ENCODE measurements around the gene ZNF33A. TPM values are rescaled to one million over a fixed set of nuclear protein-coding genes. Genes with fewer than 3 reads are reported as not detected.

ZNF33A gene
- total and polyA plus RNA-seq, 10 of the 15 experiments (the other 5 are each of a cell fraction or from before 2014, with no cell fraction given): 9.8 to 29.9 (median 18.3) TPM

- TF ChIP-seq NFIC (IDR thresholded peaks at IDR 0.05; ENCODE audit: low read depth, low read length): peak; percentile 25; the same call in 1 of the 2 replicates
- TF ChIP-seq ZNF207 (IDR thresholded peaks at IDR 0.05; ENCODE audit: borderline replicate concordance): 0 out of 2 replicates have a peak, but pooled peaks have one; percentile 57
- TF ChIP-seq CUX1 (IDR thresholded peaks at IDR 0.05; ENCODE audit: insufficient replicate concordance, low read depth, low read length): no peak
- TF ChIP-seq E2F4 (IDR thresholded peaks at IDR 0.05; ENCODE audit: low read depth, low read length): peak; percentile 54; the same call in 1 of the 2 replicates
- no peak for TF ChIP-seq ZBTB4 (CRISPR knock-in tag; IDR thresholded peaks at IDR 0.05)
- TF ChIP-seq EGR1 (IDR thresholded peaks at IDR 0.05; ENCODE audit: borderline replicate concordance in 1 of 2, low read depth in 2 of 2, low read length in 2 of 2): peak in 1 of 2 experiments; percentile 89; a peak in 2 of 3 replicates
- TF ChIP-seq HDGF (IDR thresholded peaks at IDR 0.05): no peak
- TF ChIP-seq SRF (IDR thresholded peaks at IDR 0.05; ENCODE audit: low read depth in 2 of 2, low read length in 2 of 2): 0 out of 4 replicates have a peak, but pooled peaks of 1 of the 2 experiments have one; percentile 34
- peak; percentile 74; the same call in 1 of the 2 replicates for TF ChIP-seq TBL1XR1 (IDR thresholded peaks at IDR 0.05; ENCODE audit: low read depth, low read length)
- peak; percentile 38; the same call in 1 of the 2 replicates for TF ChIP-seq POLR2AphosphoS2 (IDR thresholded peaks at IDR 0.05; ENCODE audit: low read depth, low read length)
- no peak for TF ChIP-seq YBX1 (IDR thresholded peaks at IDR 0.05)
- TF ChIP-seq CTCF (IDR thresholded peaks at IDR 0.05 in 2 of 3, conservative IDR thresholded peaks at IDR 0.05 in 1 of 3; ENCODE audit: control insufficient read depth in 2 of 3, extremely low read depth in 1 of 3, insufficient read depth in 1 of 3, low read depth in 3 of 3, low read length in 3 of 3): 0 out of 6 replicates have a peak, but pooled peaks of 1 of the 3 experiments have one; percentile 10
- peak; percentile 54 for TF ChIP-seq SKIL (IDR thresholded peaks at IDR 0.05; ENCODE audit: low read depth, poor library complexity, severe bottlenecking)
Measured at GRCh38 chr10:38010119-38010903, at the start of gene ZNF33A (continued).
